ENCODE measurements around the gene ROR2.

Gene ROR2

DNA sequence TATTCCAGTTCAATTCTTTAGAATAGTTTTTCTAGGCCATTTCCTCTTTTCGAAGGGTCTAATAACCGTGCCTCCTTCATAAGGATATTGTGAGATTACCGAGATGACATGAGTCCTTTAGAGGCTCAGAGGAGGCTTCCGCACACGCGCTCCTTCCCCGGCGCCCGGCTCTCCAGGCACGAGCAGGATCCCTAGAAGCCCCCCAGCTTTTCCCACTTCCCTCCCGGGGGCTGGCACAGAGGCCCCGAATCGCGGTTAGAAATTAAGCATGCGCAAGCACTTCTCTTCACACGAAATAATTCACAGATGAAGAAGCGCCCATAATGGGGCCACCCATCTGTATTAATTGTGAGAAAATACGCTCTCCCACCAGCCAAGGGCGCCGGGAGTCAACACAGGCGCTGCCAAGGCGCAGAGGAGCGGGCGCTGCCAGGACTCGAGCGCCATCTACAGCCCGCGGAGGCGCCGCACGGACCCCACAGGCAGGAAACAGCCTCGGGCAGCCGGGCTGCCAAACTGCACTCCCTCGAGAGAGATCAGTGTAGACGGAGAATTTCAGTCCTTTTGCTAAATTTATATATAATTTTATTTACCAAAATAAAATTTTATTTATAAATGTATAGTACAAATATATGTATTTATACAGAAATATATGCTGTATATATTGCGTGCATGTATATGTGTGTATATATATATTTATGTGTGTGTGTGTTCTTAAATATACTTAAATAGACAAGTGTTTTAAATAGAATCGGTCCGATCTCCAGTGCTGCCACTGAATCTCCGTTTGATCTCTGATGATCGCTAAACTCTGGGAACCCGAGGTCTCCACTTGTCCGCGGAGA lies 268.3 kb downstream of the ROR2 start:
- DNase-seq (ENCODE audit: low read depth in 2 of 2) = peak; percentile 51 to 72

DNA sequence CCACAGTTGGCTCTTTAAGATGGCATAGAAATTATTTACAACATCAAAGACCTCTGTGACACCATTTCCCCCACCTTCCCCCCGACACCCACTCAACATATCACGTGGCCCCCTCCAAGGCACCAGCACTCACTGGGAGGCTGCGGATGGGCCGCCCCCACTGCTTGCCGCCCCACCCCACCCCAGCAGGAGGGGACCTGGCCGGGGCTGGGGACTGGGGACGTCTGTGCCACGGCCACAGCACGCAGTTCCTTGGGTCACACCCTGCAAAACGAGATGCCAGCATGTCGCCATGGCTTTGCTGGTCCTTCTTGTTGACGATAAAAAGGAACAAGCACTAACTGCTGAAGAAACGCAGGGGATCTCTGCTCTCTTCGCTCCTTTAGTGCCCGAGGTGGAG lies 269.0 kb downstream of the ROR2 start:
- DNase-seq (ENCODE audit: low read depth in 2 of 2) = no peak

DNA sequence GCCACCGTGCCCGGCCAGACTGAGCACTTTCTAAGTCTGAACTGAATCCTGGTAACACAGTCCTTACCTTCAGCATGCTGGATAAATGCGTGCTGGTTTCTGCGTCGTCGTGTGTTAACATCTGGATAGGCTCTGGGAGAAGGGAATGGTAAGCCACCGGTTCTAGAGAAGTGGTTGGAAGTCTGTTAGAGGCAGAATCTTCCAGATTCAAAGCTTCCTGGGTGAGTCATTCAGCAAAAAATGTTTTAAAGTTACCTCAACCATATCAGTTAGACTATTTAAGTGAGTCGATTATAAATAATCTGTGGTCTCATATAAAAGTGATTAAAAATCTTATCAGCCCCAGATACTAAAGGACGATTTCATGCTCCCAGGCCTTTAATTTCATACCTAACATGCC lies 269.9 kb downstream of the ROR2 start:
- DNase-seq (ENCODE audit: low read depth in 2 of 2) = no peak

DNA sequence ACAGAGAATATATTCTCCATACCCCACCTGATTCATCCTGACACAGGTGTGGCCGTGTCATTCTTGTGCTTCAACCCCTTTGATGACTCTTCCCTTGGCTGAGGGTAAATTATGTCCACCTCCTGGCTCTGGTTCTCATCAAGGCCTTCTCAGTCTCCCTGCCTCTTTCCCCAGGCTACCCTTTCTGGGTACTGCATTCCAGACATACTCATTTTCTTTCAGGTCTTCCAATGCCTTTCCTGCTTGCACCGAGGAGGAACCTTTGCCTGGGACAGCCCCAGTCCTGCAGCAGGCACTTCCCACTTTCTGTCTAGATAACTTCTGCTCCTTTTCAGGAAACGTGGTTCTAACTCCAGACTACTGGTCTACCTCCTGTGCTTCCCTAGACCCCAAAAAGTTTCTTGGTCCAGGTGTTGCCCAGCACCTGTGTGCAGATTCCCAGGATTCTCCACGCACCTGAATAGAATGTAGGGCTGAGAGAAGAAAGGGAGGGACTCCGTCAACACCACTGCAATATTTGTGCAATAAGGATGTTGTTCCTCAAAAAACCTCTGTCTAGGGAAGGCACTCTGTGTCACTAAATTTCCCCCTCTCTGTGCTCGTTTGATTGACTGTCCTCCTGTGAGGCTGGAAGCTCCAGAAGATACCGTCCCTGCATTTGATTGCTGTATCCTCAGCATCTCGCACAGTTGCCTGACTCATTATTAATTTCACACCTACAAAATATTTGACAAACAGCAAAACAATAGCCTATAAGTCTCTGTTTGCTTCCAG lies 271.0 kb downstream of the ROR2 start:
- no peak for DNase-seq (ENCODE audit: low read depth in 2 of 2)

DNA sequence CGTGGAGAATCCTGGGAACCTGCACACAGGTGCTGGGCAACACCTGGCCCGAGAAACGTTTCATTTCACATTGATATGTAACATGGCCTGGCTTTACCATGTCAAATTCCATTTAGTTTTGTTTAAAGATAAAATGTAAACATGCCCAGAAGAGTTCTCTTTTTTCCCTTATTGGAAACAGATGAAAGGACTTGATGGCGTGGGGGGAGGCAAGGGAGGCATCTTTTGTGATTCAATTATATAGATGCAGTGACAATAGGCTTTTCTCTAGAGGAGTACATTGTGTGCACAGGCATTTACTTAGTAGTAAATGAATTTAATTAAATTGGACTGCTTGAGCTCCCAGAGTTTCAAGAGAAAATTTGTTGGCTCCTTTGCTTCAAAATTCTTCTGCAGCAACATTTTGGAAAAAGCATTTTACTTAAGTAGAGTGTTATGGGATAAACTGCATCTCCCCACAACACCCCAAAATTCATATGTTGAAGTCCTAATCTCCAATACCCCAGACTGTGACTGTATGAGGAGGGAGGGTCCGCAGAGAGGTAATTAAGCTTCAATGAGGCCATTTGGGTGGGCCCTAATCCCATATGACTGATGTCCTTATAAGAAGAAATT lies 272.1 kb downstream of the ROR2 start:
- no peak for DNase-seq (ENCODE audit: low read depth in 2 of 2)

DNA sequence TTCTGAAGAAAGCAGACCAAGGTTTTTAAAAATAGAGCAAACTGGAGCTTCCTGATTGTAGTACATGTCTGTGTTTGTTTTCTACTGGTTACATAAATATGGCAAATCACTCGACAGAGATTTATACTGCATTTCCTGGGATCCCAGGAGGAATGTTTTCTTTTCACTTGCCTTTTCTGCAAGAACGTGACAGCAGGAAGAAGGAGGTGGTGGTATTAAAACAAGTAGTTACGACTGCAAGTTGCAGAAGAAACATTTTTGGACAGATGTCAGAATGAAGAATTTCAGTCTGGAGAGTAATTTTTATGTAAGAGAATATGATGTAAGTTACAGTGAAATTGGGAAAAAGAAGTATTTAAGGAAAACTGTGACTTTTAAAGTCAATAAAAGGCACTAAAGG lies 272.7 kb downstream of the ROR2 start:
- DNase-seq (ENCODE audit: low read depth in 2 of 2) = no peak

DNA sequence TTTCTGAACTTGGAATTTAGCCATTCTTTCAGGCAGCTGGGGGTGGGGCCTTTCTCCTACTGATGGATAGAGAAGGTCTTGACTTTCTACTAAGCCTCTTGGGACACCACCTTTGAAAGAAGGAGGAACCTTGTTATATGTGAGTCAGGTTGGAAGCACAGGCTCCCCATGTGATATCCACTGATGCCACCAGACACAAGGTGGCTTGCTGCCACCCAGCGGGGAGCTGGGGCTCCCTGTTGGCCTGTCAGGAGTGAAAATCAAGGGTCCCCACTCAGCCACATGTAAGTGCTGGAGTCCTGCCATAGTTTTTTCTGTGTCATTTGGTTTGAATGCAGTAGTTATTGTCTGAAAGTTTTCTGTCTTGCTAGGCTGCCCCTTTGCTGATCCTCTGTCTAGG lies 274.0 kb downstream of the ROR2 start:
- DNase-seq (ENCODE audit: low read depth in 2 of 2) = no peak

DNA sequence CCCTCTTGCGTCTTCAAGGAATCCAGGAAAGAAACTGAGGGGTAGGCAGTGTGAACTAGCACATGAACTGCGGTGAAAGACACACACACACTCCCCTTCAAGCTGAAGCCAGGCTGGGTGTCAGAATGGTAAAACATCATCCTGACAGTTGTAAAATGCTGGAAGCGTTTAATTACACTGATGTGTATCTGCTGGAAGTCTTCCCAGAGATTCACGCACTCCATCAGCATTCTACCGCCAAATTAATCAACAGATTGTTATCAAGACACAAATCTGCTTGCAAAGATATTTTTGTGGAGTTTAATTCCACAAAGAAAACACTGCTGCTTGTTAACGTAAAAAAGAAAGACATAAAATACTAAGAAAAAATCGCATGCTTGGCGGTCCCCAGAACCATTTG lies 285.4 kb downstream of the ROR2 start:
- DNase-seq (ENCODE audit: low read depth in 2 of 2) = no peak

DNA sequence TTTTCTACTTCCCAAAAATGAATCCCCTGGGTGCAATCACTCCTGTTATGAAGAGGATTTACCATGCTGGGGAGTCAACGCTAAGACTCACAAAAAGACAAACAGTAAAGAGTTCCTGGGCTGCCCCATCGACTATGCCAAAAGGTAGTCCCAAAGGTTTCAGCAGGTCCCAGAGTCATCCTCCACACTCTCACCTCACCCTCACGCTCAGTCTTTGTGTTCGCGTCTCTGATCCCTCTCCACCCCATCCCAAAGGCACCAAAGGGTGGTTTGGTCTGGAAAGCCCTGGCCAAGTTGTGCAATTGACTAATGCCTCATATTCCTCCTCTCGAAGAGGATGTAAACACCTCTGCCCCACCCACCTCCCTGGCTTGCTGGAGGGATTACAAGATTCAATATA lies 286.2 kb downstream of the ROR2 start:
- DNase-seq (ENCODE audit: low read depth in 2 of 2) = no peak

DNA sequence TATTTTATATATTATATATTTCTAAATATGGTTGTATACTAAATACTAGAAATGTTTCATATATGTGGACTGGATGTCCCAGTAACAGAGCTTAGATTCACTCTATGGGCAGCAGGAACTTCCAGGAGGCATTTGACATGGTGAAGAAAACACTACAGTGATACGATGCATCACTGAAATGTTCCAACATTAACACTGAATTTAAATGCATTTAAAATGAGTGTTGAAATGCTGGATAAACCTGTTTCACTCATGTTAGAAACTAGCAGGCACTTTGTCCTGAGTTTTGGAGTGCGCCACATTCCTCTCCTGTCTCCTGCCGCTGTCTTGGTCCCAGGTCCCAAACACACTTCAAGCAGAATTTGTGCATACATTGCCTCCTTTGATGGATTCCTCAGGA lies 288.6 kb downstream of the ROR2 start:
- no peak for DNase-seq (ENCODE audit: low read depth in 2 of 2)

DNA sequence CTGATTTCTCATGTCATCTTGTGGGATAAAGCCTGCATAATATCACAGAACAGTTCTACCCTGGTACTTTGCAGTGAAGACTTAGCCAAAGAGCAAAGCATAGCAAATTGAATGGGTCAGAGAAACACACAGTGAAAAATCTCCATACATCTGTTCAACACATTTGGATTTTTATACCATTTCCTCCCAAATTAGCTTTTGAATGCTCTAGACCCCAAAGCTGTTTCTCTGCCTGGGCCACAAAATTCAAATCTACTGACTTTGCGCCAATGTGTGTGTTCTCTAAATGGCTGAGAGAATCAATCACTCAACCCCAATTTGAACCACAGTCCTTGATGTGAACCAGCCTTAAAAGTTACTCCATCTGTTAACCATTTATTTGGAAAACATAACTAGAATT lies 289.5 kb downstream of the ROR2 start:
- no peak for DNase-seq (ENCODE audit: low read depth in 2 of 2)

DNA sequence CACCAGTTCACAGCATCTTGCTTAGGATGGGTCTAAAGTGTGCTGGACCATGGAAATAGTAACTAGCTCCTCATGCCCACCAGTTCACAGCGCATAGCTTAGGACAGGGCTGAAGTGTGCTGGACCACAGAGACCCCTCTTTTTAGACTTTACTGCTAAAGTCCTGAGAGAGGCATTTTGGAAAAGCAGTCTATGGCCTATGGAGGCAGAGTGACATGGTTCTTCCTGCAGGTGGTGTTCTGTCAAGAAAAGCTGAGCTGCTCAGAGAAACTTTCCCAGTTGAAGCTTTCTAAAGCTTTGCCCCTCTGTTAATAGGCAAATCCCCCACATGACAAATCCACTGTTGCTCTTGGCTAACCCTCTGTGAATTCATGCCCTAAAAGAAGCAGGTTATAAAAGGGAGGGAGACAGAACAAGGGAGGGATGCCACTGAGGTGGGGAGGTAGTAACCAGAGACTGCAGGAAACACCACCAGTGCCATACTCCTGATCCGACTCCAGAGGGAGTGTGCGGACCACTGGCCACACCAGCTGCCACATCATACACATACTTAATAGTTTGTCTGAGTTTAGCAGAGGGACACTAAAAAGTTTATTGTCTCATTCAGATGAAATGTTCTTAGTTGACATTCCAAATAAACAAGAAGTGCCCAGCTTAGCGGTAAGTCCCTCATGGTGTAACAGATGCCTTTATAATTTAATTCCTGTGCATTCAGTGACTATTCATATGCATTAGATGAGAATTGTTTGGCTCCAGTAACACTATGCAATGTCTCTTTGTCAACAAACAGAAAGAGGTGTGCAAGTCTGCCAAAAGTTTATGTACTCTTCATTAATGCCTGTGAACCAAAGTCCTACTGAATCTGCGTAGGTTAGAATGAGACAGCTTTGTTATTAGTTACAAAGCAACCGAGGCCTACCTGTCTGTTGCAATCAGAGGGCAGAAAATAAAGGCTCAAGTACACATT lies 290.2 kb downstream of the ROR2 start:
- DNase-seq (ENCODE audit: low read depth in 2 of 2) = no peak

DNA sequence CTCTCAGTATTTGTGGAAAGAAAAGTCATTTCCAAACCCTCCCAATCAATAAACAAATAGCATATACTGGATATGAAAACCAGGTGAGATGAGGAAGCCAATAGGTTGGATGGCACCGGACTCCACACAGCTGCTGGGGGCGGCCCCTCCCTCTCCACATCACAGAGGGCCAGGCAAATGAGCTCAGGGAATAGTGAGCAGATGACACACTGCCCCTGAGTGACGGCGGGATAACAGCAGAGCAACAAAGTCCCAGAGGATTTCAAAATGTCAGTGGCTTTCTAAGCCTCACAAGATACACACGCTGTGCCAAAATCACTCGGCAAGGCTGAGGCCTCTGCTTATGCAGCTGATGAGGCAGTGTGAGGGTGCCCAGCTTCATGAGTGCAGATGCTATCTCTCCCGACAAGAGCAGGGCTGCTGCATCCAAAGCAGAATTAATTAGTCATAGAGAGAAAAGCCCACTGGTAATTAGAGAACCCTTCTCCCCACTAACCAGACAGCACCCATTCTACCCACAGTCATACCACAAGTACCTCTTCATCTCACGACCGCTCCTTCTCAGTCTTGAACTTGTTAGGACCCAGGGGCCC lies 291.4 kb downstream of the ROR2 start:
- no peak for DNase-seq (ENCODE audit: low read depth in 2 of 2)

DNA sequence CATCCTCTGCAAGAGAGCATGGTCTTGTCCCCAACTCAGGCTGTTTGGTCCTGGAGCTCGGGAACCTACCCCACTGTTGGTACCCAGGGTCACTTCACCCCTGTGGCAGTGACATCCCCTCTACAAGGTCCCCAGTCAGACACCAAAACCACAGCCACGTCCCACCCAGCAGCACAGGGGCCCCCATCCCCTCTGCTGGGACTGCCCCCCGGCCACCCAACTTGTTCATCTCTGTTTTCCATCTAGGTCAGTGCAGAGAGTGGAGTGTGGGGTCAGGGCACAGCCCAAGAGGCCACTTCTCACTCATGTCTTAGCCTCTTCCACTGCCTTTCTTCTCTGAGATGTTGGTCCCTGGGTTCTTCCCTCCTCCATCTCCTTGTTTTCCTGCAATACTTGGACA lies 292.5 kb downstream of the ROR2 start:
- no peak for DNase-seq (ENCODE audit: low read depth in 2 of 2)

DNA sequence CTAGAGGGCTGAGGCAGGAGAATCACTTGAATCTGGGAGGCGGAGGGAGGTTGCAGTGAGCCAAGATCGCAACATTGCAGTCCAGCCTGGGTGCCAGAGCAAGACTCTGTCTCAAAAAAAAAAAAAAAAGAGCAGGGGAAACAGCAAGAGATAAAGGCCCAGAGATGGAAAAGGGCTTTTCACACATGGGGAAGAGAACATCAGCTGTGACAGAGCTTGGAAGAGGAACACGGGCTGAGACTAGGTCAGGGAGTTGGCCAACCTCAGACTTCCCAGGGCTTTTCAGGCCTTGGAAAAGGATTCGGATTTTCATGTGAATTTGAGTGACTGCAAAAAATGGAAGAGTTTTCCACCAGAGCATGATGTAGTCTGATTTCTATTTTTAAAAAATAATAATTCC lies 294.4 kb downstream of the ROR2 start:
- DNase-seq (ENCODE audit: low read depth in 2 of 2) = no peak

DNA sequence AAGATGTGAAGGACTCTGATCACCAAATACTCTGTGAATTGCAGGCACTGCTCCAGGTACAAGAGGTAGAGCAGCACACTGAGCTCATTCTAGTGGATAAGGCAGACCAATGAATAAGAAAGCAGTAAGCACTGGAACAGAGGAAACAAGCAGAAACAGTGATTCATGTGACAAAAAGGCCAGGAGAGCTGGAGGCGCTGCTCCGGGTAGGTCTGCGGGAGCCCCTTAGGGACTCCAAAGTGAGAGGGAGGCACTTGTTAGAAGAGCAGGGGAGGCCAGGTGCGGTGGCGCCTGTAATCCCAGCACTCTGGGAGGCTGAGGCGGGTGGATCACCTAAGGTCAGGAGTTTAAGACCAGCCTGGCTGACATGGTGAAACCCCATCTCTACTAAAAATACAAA lies 294.8 kb downstream of the ROR2 start:
- no peak for DNase-seq (ENCODE audit: low read depth in 2 of 2)

DNA sequence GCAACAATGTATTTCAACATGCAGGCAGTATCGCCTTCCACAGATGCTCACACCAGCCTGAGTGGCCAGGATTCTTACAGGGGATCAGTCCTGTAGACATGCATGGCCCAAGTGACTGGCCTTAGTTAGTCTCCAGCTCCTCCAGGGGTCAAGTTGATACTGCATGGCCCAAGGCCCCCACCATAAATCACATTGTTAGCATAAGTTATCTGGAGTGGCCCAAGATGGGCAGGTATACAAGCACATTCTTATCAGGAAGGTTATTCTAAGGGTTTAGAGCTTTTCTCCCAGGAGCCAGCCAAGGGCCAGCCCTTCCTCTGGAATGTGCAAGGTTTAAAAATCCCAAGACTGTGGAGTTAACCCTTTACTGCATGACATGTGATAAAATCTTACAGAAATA lies 295.5 kb downstream of the ROR2 start:
- DNase-seq (ENCODE audit: low read depth in 2 of 2) = no peak

DNA sequence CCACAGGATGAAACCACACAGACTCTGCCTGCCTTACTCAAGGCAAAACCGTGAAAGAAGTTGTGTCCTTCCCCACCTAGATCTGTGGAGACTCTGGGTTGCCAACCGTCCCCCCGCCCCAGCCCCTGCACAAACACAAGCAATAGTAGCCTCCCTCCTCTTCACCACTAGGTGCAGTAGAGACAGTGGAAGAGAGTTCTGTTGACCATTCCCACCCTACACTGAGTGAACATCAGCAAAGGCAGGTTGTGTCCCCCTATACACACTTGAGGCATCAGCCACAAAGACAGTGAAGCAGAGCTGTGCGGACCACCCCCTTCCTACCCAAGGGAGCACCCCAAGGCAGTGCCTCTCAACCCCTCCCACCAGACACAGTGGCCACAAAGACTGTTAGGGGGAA lies 302.7 kb downstream of the ROR2 start:
- no peak for DNase-seq (ENCODE audit: low read depth in 2 of 2)

DNA sequence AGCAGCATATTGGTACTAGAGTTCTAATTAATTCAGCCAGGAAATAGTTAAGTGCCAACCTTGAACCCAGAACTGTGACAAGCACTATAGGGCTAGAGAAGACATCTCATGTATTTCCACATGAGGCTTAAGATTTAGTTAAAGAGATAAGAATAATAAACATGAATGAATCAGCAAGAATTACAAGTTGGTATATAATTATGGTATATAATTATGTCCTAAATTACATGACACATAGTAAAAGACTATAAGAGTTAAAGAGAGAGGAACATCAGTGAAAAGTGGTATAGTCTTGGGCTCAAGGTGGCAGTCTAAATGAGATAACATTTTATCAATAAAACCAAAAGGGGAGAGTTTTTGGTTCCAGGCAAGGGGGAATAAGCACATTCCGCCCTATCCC lies 303.3 kb downstream of the ROR2 start:
- no peak for DNase-seq (ENCODE audit: low read depth in 2 of 2)

DNA sequence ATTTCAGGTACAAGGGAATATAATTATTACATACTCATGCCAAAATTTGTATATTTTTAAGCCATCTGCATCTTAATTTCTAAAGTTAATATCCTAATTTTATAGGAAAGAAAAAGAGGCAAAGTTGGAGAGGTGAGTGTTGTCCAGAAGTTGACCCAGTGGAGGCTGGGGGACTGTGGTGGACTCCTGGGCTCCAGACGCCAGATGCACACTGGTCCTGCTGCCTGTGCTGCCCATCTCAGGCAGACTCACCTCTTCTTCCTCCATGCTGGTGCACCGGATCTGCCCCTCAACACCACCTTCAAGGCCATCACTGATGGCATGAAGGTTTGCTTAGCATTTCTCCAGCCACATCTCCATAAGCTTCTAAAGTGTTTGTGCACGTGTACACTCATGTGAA lies 305.6 kb downstream of the ROR2 start:
- no peak for DNase-seq (ENCODE audit: low read depth in 2 of 2)

DNA sequence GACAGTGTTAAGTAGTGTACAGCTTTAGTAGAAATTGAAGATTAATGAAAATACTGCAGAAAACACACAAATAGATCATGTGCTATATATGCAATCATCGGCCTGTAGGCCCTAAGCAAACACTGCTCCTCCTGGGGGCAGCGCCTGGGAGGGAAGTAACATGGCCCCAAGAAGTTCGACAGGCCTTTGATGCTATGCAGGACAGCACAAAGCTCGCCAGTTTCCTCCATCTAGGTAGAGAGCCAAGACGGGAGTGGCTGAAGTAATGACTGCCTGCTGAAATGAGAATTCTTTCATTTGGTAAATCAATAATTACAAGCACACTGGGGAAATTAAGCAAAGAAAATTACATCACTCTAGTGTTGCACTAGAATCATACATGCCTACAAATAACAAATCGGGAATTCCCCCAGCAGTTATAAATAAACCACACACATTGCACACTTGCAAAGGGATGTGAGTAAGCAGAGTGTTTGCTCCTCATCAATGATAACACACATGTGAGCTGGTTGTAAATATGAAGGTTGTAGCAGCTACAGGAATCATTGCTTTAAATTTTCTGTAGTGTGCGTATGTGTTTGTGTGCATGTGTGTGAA lies 306.4 kb downstream of the ROR2 start:
- no peak for DNase-seq (ENCODE audit: low read depth in 2 of 2)
